SK-N-SH (cell line): Measurements from ENCODE around the gene GSE1. TPM values are rescaled to one million over a fixed set of nuclear protein-coding genes. Genes with fewer than 3 reads are reported as not detected.

Experiments
- CTCF ChIA-PET: fragments of 300-600, 350-600 bp; formaldehyde crosslinking; extraction: SDS; loops from one replicate; lab custom pipeline; 2021; lab: Yijun Ruan, JAX
- POLR2A ChIA-PET: fragments of 350-600 bp; sonication (Branson Sonifier 250); formaldehyde crosslinking; extraction: SDS; loops from one replicate; lab custom pipeline; 2020; ENCODE audit warnings: antibody characterized with exemption, inconsistent platforms; lab: Yijun Ruan, JAX
- DNase-seq: peaks from one replicate; pipeline ENCODE4 v3.0.0; 2012
- H2AFZ ChIP-seq: fragments of 200-600 bp; sonication (generic); 2 replicates; pipeline ENCODE4 v1.8.1; 2016; ENCODE audit warnings: antibody characterized with exemption, mild to moderate bottlenecking, low read depth
- H3F3A ChIP-seq: fragments of 200-600 bp; sonication (generic); replicated peaks from 2 replicates; pipeline ENCODE3; 2016; ENCODE audit warnings: antibody characterized with exemption, mild to moderate bottlenecking; ENCODE audit not compliant: insufficient read depth
- H3K27ac ChIP-seq, 2 experiments: fragments of 200-500 bp in 1 of 2; fragments of 200-600 bp in 1 of 2; sonication (Bioruptor generic) in 1 of 2; sonication (generic), shearing (Covaris generic) in 1 of 2; 2 replicates each; pipeline versions ENCODE4 v1.5.1 to v1.6.1; 2014 to 2016; ENCODE audit warnings: low read depth in 2 of 2, inconsistent platforms in 1 of 2, low read length in 1 of 2, mild to moderate bottlenecking in 1 of 2, mixed read lengths in 1 of 2
- H3K27me3 ChIP-seq: fragments of 200-600 bp; sonication (generic), shearing (Covaris generic); 2 replicates; pipeline ENCODE4 v1.6.1; 2016; ENCODE audit warnings: mixed run types; ENCODE audit not compliant: insufficient read depth
- H3K36me3 ChIP-seq, 2 experiments: fragments of 200-500 bp in 1 of 2; fragments of 200-600 bp in 1 of 2; sonication (Bioruptor generic) in 1 of 2; sonication (generic) in 1 of 2; replicated peaks in 1 of 2; 2 replicates each; pipeline versions ENCODE3 to v1.5.1; 2014 to 2016; ENCODE audit warnings: low read length in 1 of 2, mild to moderate bottlenecking in 1 of 2; ENCODE audit not compliant: insufficient read depth in 2 of 2, control insufficient read depth in 1 of 2
- H3K4me1 ChIP-seq, 2 experiments: fragments of 200-500 bp in 1 of 2; fragments of 200-600 bp in 1 of 2; sonication (Bioruptor generic) in 1 of 2; sonication (generic), shearing (Covaris generic) in 1 of 2; 2 replicates each; pipeline versions ENCODE4 v1.5.1 to v1.6.1; 2014 to 2016; ENCODE audit warnings: low read depth in 1 of 2, low read length in 1 of 2, mixed run types in 1 of 2; ENCODE audit not compliant: insufficient read depth in 2 of 2, control insufficient read depth in 1 of 2
- H3K4me2 ChIP-seq: fragments of 200-600 bp; sonication (generic), shearing (Covaris generic); 2 replicates; pipeline ENCODE4 v1.6.1; 2017; ENCODE audit warnings: mixed run types
- H3K4me3 ChIP-seq, 2 experiments: fragments of 200-500 bp in 1 of 2; fragments of 200-600 bp in 1 of 2; sonication (Bioruptor generic) in 1 of 2; sonication (generic), shearing (Covaris generic) in 1 of 2; 2 replicates each; pipeline versions ENCODE4 v1.5.1 to v1.8.1; 2014 to 2016; ENCODE audit warnings: low read depth in 2 of 2, inconsistent platforms in 1 of 2, low read length in 1 of 2, mild to moderate bottlenecking in 1 of 2, mixed read lengths in 1 of 2, moderate library complexity in 1 of 2
- H3K79me2 ChIP-seq: fragments of 200-600 bp; sonication (generic); 2 replicates; pipeline ENCODE4 v1.8.1; 2017; ENCODE audit warnings: mild to moderate bottlenecking; ENCODE audit not compliant: insufficient read depth
- H3K9ac ChIP-seq: fragments of 200-600 bp; sonication (generic); 2 replicates; pipeline ENCODE4 v1.6.1; 2017; ENCODE audit warnings: mixed run types
- H3K9me2 ChIP-seq: fragments of 200-600 bp; sonication (generic); 2 replicates; pipeline ENCODE4 v1.6.1; 2017; ENCODE audit warnings: mixed run types
- H3K9me3 ChIP-seq: fragments of 200-600 bp; sonication (generic); 2 replicates; pipeline ENCODE4 v1.6.1; 2017; ENCODE audit warnings: mixed run types, mild to moderate bottlenecking, moderate library complexity
- H4K20me1 ChIP-seq: fragments of 200-600 bp; sonication (generic); 2 replicates; pipeline ENCODE4 v1.6.1; 2017; ENCODE audit warnings: mild to moderate bottlenecking, mixed run types; ENCODE audit not compliant: insufficient read depth
- CHD2 ChIP-seq: fragments of 150-350 bp; IDR thresholded peaks from 2 replicates; pipeline ENCODE4 v1.6.1; 2018; ENCODE audit warnings: low read length; ENCODE audit not compliant: partially characterized antibody
- CTCF ChIP-seq: fragments of 200-600 bp; sonication (generic); IDR thresholded peaks from 2 replicates; pipeline ENCODE4 v1.6.1; 2017; ENCODE audit warnings: antibody characterized with exemption, mild to moderate bottlenecking, moderate library complexity
- EP300 ChIP-seq, 2 experiments: IDR thresholded peaks; 2 replicates each; pipeline versions ENCODE4 v1.4.0 to v1.6.1; 2012; ENCODE audit warnings: borderline replicate concordance in 1 of 2, low read depth in 1 of 2, low read length in 1 of 2
- MEF2A ChIP-seq: IDR thresholded peaks from 2 replicates; pipeline ENCODE4 v1.4.0; 2012; ENCODE audit warnings: low read depth, borderline replicate concordance
- MXI1 ChIP-seq: IDR thresholded peaks from 2 replicates; pipeline ENCODE4 v1.6.1; 2012; ENCODE audit warnings: mild to moderate bottlenecking, low read depth, low read length, improper control_type of control experiment
- NFIC ChIP-seq: IDR thresholded peaks from 2 replicates; pipeline ENCODE4 v1.4.0; 2012; ENCODE audit warnings: borderline replicate concordance
- POLR2AphosphoS5 ChIP-seq: IDR thresholded peaks from 2 replicates; pipeline ENCODE4 v1.6.1; 2012; ENCODE audit warnings: low read depth, low read length
- RCOR1 ChIP-seq: fragments of 150-350 bp; IDR thresholded peaks from 2 replicates; pipeline ENCODE4 v1.6.1; 2017; ENCODE audit warnings: antibody characterized with exemption, low read length
- REST ChIP-seq: IDR thresholded peaks from 2 replicates; pipeline ENCODE4 v1.6.1; 2012; ENCODE audit warnings: mild to moderate bottlenecking, low read depth, low read length, moderate library complexity
- SIN3A ChIP-seq: IDR thresholded peaks from 2 replicates; pipeline ENCODE4 v1.6.1; 2012; ENCODE audit warnings: low read depth, mild to moderate bottlenecking, low read length, moderate library complexity, borderline replicate concordance
- WGBS: methylation state at CpG from one replicate; pipeline ENCODE4 v1.1.6; 2017; ENCODE audit warnings: low lambda C conversion rate; 5-methylcytosine and 5-hydroxymethylcytosine counted together
- polyA plus RNA-seq, 3 experiments: library from polyadenylated mRNA; depleted of rRNA; stranded (reverse); fragments of >200 nt; gene quantifications; 2 replicates each; pipeline ENCODE4 v1.2.3, GENCODE V29; 2012
- TF ChIP-seq, protein P1 (sequence below): IDR thresholded peaks from 2 replicates; pipeline ENCODE4 v1.4.0; 2012; ENCODE audit warnings: low read depth, borderline replicate concordance

The GSE1 gene
- polyA plus RNA-seq, 1 of the 3 experiments (the other 2 are of a cell fraction) = 26.5 TPM

- Histone ChIP-seq H3K36me3 (peaks cover 0 to 14% of the 10 kb centered on the region in 2 experiments), H3K4me2 (peak overlapping the region; percentile 98), H2AFZ (no peak overlapping the region), H4K20me1 (peaks cover 50% of the 10 kb centered on the region), H3K9me3 (no peaks in the 10 kb centered on the region), H3K27me3 (no peaks in the 10 kb centered on the region), H3F3A (peaks cover 22% of the 10 kb centered on the region), H3K79me2 (peaks cover 47% of the 10 kb centered on the region; the same call in 1 of the 2 replicates), H3K4me3 (peak overlapping the region; percentile 74 to 86), H3K9ac (peak overlapping the region; percentile 62; the same call in 1 of the 2 replicates), H3K27ac (peak overlapping the region in 1 of 2 experiments; percentile 97; a peak in 2 of 4 replicates), H3K9me2 (no peaks in the 10 kb centered on the region), H3K4me1 (peaks cover 19 to 60% of the 10 kb centered on the region in 2 experiments)
- ChIA-PET POLR2A (interaction anchor here (0.7 to 2.3 kb wide), 9 partner anchors 12 to 253 kb away, joined by 3 to 7 read pairs (median 4); no protein-coding TSS in a partner anchor), CTCF (interaction anchor here (0.9 to 5.8 kb wide), 7 partner anchors 14 to 360 kb away, joined by 3 to 106 read pairs (median 9); no protein-coding TSS in a partner anchor)
- peak; percentile 87 for DNase-seq
- TF ChIP-seq EP300 (IDR thresholded peaks at IDR 0.05; ENCODE audit: borderline replicate concordance in 1 of 2, low read depth in 1 of 2, low read length in 1 of 2) = peak in 1 of 2 experiments; percentile 61; a peak in 2 of 4 replicates
- 0 out of 2 replicates have a peak, but pooled peaks have one; percentile 19 for TF ChIP-seq POLR2AphosphoS5
- TF ChIP-seq RCOR1 = peak; percentile 44; the same call in 1 of the 2 replicates
- TF ChIP-seq CHD2 = peak; percentile 81
- no peak for TF ChIP-seq CTCF
- no peak for TF ChIP-seq SIN3A
- WGBS = 5% methylated on average over 19 of the region's 67 CpGs
These were observed 649 bp downstream of the GSE1 start for GRCh38 chr16:85613604-85614337.

DNA sequence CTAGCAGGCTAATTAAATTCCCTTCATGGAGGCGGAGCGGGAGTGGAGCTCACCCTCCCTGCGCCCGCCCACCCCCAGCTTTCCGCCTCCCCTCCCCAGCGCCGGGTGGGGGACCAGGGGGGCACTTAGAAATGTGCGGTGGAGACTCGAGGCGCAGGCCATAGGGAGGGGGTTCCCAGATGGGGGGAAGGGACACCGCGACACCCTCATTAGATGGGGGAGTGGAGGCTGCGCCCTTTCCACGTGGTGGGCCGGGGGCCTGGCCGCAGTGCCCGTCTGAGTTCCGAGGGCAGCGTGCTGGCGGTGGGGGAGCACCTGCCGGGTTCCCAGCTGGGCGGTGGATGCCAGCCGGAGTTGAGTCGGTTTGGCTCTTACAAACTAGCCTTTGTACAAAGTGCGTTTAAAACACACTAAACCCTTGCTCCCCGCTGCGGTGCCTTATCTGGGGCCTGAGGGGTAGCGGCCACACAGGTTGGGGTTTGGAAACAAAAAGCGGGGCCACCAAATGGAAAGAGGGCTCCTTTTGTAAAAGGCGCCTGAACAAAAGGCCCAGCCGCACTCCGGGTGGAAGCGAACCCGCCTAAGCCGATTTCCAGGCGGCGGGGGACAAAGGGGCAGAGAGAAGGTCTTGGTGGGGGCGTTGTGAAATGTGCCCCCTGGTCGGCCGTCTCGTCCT is 1.4 kb downstream of the GSE1 start:
- H3K9ac ChIP-seq = no peak overlapping the region
- H3K9me2 ChIP-seq = no peaks in the 10 kb centered on the region
- peaks cover 22% of the 10 kb centered on the region for H3F3A ChIP-seq
- no peak for TF ChIP-seq MEF2A
- TF ChIP-seq REST = no peak
- TF ChIP-seq MXI1 = peak; percentile 92
- TF ChIP-seq, protein P1, sequence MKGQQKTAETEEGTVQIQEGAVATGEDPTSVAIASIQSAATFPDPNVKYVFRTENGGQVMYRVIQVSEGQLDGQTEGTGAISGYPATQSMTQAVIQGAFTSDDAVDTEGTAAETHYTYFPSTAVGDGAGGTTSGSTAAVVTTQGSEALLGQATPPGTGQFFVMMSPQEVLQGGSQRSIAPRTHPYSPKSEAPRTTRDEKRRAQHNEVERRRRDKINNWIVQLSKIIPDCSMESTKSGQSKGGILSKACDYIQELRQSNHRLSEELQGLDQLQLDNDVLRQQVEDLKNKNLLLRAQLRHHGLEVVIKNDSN = no peak
- no peak for TF ChIP-seq NFIC
- DNase-seq = no peak
- 60% methylated on average over 18 of the region's 41 CpGs for WGBS
- ChIA-PET POLR2A (interaction anchor here (0.7 to 1.6 kb wide), 5 partner anchors 12 to 254 kb away, joined by 3 to 4 read pairs (median 4); no protein-coding TSS in a partner anchor), CTCF (interaction anchor here (0.9 to 5.8 kb wide), 12 partner anchors 13 to 500 kb away, joined by 3 to 106 read pairs (median 11); no protein-coding TSS in a partner anchor)
- H3K4me2 ChIP-seq = peak overlapping the region; percentile 98
- peaks cover 50% of the 10 kb centered on the region; the same call in 1 of the 2 replicates for H3K79me2 ChIP-seq
- no peak overlapping the region for H2AFZ ChIP-seq
- peaks cover 57% of the 10 kb centered on the region for H4K20me1 ChIP-seq
- peak overlapping the region in 1 of 2 experiments; percentile 86; a peak in 3 of 4 replicates for H3K4me3 ChIP-seq
- peaks cover 19 to 64% of the 10 kb centered on the region in 2 experiments for H3K4me1 ChIP-seq
- H3K27me3 ChIP-seq = no peaks in the 10 kb centered on the region
- peak overlapping the region in 1 of 2 experiments; percentile 97; a peak in 2 of 4 replicates for H3K27ac ChIP-seq
- H3K36me3 ChIP-seq = peaks cover 0 to 14% of the 10 kb centered on the region in 2 experiments
- no peaks in the 10 kb centered on the region for H3K9me3 ChIP-seq
